GM18505 (cell line): Measurements from ENCODE around the gene ARG2.

ENCODE experiments used
- ATAC-seq: cut with Tn5 transposase; IDR thresholded peaks from one replicate; pipeline ENCODE4 v1.9.1; 2021; ENCODE audit not compliant: unreplicated experiment
- POLR2A ChIP-seq: IDR thresholded peaks from 4 replicates; pipeline ENCODE4 v1.6.1; 2011; ENCODE audit warnings: borderline replicate concordance; ENCODE audit not compliant: insufficient read depth, insufficient read length; ENCODE audit errors: extremely low read depth

ARG2 gene

GRCh38 chr14:67641480-67641879 lies 21.8 kb downstream of the ARG2 start:
- ATAC-seq: no peak
- TF ChIP-seq POLR2A: no peak

GRCh38 chr14:67641902-67642749 lies 22.4 kb downstream of the ARG2 start:
- TF ChIP-seq POLR2A: no peak
- no peak for ATAC-seq

GRCh38 chr14:67643713-67644112 lies 24.0 kb downstream of the ARG2 start:
- ATAC-seq: no peak
- TF ChIP-seq POLR2A: no peak

- TF ChIP-seq POLR2A: no peak
- no peak for ATAC-seq
Observed at GRCh38 chr14:67644428-67644827, 24.7 kb downstream of the ARG2 start.

GRCh38 chr14:67645414-67645813 lies 25.7 kb downstream of the ARG2 start:
- no peak for TF ChIP-seq POLR2A
- no peak for ATAC-seq

- ATAC-seq: no peak
- TF ChIP-seq POLR2A: no peak
Observed at GRCh38 chr14:67646131-67646530, 26.4 kb downstream of the ARG2 start.

- no peak for TF ChIP-seq POLR2A
- ATAC-seq: no peak
Observed at GRCh38 chr14:67650151-67650550, 30.4 kb downstream of the ARG2 start.

- ATAC-seq: no peak
- no peak for TF ChIP-seq POLR2A
Observed at GRCh38 chr14:67650694-67651093, 31.0 kb downstream of the ARG2 start.

GRCh38 chr14:67652189-67652588 lies 32.5 kb downstream of the ARG2 start:
- no peak for ATAC-seq
- TF ChIP-seq POLR2A: no peak

GRCh38 chr14:67653651-67654280 lies 34.0 kb downstream of the ARG2 start:
- no peak for ATAC-seq
- no peak for TF ChIP-seq POLR2A

- TF ChIP-seq POLR2A: no peak
- no peak for ATAC-seq
Observed at GRCh38 chr14:67663633-67664032, 43.9 kb downstream of the ARG2 start.

- no peak for ATAC-seq
- TF ChIP-seq POLR2A: no peak
Observed at GRCh38 chr14:67665868-67666267, 46.1 kb downstream of the ARG2 start.

GRCh38 chr14:67666750-67667449 lies 47.2 kb downstream of the ARG2 start:
- TF ChIP-seq POLR2A: no peak
- no peak for ATAC-seq
